ENCODE measurements around the gene PNP. TPM values are rescaled to one million over a fixed set of nuclear protein-coding genes. Genes with fewer than 3 reads are reported as not detected.
A peak's percentile ranks its signal among the peaks of the same experiment; 100 is the strongest.
"Not testable (repeated sequence)": the region's sequence is repeated elsewhere in the genome, so short reads cannot be mapped to it uniquely, and the experiment has no call there.

The PNP gene
- 10 to 100 TPM; 66.9 to 93.6 TPM for total RNA-seq
- long read RNA-seq, transcript PNP-201 (6 exons, 1,509 nt) = major isoform, 21 of 29 reads
- long read RNA-seq, partial matches to known transcripts = 2 of 29 reads
- long read RNA-seq, other reads (novel, unspliced or antisense) = 4 of 29 reads

- peak; percentile 93 to 96 for DNase-seq
- intact Hi-C loops (cut with DNase I, micrococcal nuclease) = loop anchor here in 1 of 2 donors (5.0 to 10.0 kb wide), 2 partner anchors 55 to 143 kb away; partner anchors contain the start of gene TEP1
- peak; percentile 91 for ATAC-seq
Observed at GRCh38 chr14:20469242-20469889, at the start of gene PNP. PNP (plus strand) TSS chr14:20469406; CDS start chr14:20469525, 119 bp downstream.

DNA sequence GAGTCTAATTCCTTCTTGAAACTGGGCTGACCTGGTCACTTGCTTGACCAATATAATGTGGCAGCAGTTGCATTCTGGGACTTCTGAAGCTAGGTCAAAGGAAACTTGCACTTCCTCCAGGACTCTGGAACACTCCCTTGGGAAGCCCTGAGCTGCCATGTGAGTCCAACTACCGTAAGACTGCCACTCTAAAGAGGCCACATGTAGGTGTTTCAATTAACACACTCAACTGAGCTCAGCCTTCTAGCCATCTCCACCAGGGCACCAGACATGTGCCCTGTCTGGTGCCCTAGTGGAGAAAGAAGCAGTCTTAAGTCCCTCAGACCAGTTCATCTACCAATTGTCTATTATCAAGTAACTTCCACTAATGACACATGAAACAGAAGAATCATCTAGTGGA, 49.8 kb upstream of the PNP start:
- peak; percentile 38 for ATAC-seq
- no peak for DNase-seq
- intact Hi-C loops (cut with DNase I, micrococcal nuclease) = loop anchor here (10.0 kb wide), 3 partner anchors 45 to 265 kb away; partner anchors contain the start of genes ANG (in 2 of the 2), RNASE4 (in 2 of the 2), PIP4P1 (in 1 of the 2) and PNP (in 1 of the 2)

- intact Hi-C loops (cut with DNase I, micrococcal nuclease) = no loop called here
- no peak for DNase-seq
- no peak for ATAC-seq
Observed at GRCh38 chr14:20421267-20421666, 47.9 kb upstream of the PNP start.

GRCh38 chr14:20422886-20423285, 46.3 kb upstream of the PNP start:
- no peak for ATAC-seq
- intact Hi-C loops (cut with DNase I, micrococcal nuclease) = no loop called here
- no peak for DNase-seq

DNA sequence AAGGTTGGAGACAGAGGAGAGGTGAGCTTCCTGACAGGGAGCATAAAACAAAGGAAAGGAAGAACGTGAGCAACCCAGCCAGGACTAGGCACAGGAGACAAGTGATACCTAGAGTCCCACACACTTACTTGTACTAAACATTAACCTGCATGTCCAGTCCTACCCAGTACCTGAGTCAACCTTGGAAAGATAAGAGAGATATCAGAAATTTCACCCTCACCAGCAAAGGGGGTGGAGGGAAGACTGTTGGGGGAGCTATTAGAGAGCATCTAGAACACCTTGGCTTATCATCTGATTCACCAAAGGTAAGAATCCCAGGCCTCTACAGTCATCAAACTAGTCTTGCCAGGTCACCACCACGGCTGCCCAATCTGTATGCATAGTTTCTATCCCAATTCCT, 44.4 kb upstream of the PNP start:
- no peak for ATAC-seq
- intact Hi-C loops (cut with DNase I, micrococcal nuclease) = no loop called here
- DNase-seq = no peak

DNA sequence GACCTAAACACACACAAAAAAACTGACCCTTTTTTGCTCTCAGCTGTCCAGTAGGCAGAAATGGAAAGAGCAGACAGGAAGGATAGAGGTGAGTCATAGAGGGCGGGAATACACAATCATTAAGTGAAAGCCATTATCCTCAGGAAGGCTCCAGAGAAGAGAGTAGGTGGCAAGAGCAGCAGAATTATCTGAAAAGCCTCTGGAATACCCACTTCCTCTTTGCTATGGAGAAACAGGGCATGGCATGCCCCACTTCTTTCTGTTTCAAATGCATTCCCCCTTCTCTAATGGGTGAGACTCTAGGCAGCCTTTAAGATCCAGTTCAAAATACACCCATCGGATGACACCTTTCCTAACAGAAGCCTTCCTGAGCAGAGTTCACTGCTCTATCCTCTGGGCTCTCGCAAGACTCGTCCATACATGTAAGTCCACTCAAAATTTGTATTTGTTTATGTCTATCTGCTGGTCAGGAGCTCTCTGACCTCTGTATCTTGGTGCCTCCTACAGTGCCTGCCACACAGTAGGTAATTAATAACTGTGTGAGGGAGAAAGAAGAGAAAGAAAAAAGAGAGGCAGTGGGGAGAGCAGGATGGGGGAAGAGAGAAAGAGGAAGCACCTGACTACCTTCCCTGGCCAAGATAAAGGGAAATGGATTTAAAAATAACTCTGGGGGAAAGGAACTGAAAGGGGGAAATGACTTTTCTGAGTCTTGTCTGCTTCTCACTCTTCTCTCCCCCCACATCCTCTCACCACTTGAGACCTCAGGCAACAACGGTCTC, 41.8 kb upstream of the PNP start:
- intact Hi-C loops (cut with DNase I, micrococcal nuclease) = no loop called here
- ATAC-seq = peak; percentile 84
- DNase-seq = no peak

DNA sequence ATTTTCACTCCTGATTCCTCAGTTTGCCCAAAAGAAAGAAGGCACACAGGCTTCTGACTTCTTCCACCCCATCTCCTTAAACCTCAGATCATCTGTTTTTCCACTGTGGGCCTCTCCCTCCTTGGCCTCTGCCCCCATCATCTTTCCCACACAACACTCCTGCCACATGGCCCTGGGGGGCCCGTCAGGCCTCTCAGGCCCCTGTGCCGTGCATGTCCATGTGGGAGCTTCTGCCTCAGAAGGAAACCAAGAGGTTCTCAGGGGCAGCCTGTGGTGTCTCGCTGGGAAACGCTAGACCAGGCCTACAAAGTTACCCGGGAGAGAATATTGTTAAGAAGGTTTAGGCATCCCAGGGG, 41.2 kb upstream of the PNP start:
- no peak for ATAC-seq
- intact Hi-C loops (cut with DNase I, micrococcal nuclease) = no loop called here

GRCh38 chr14:20428802-20429201, 40.4 kb upstream of the PNP start:
- ATAC-seq = no peak
- DNase-seq = no peak
- intact Hi-C loops (cut with DNase I, micrococcal nuclease) = no loop called here

More for the DNA sequence above, 41.2 kb upstream of the PNP start:
- no peak for DNase-seq

GRCh38 chr14:20429801-20430669, 39.2 kb upstream of the PNP start:
- intact Hi-C loops (cut with DNase I, micrococcal nuclease) = no loop called here
- DNase-seq = peak; percentile 47 to 65
- peak; percentile 76 for ATAC-seq

DNA sequence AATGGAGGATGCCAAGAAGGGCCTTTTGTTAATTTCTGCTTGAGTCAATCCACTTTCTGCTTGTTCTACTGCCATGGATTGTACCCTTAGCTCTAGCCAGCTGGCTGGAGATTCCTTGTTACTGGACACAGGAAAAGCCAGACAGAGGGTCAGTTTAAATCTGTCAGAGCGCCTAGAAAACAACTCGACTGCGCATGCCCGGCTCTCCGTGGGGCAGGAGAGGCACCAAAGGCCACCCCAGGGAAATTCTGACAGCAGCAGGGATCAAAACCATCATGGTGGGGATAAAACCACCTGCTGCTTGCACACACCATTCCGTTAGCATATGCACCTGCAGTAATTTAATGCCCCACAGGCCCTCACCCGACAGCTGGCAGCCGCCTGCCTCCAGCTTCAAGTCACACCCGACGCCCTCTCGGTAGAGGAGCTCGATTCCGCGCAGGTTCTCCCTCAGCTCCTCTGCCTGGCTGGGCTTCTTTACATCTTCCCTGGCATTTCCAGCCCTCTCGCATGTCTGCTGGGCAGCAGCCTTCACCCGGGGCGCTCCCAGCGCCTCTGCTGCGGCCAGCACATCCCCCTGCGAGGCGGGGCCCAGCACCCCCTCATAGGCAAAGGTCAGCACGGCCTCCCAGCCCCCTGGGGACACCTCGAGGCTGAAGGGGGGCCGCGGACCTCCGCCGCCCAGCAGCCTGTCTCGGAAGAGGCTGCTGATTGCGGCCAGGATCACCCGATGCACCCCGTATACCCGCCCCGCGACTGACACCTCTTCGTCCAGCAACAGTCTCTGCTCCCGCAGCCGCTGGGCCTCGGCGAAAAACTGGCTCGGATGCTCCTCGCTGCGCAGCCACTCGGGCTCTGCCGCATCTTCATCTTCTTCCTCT, 34.3 kb upstream of the PNP start:
- DNase-seq (no peak), ATAC-seq (no peak)
- intact Hi-C loops (cut with DNase I, micrococcal nuclease) = no loop called here

DNA sequence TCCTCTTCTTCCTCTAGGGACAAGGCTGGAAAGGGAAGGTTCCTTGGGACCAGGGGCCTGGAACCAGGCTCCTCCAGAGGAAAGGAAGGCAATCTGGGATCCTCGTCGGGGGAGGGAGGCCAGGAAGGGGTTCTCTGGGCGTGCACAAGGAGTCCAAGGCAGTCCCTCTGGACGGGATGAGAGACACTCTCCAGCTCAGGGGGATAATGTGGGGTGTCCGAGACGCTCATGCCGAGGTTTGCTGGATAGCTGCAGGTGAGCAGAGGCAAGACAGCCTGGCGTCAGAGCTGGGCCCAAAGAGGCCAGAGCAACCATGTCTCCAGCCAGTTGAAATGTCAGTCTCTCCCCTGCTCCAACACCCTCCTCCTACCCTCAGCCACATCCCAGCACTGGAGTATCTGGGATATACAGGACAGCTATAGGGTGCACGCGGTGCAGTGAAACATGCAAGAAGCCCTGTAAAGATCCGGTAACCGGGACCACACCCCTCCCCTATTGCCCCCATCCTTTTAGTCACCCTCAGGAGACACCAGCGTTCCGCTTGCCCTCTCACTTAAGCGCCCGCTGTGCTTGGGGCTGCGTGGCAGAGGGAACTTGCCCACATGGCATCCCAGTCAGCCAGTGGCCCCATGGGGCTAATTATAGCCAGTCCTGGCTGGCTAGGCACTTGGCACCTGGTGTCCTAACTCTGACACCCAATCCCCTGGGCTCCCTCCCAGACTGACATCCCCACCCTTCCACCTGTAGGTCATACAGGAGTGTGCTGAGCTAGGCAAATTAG, 33.4 kb upstream of the PNP start, which contains the start of gene KLHL33:
Gene KLHL33 (minus strand): TSS at position 585 of the 781 bp plus-strand sequence. CDS start 355 bp downstream, at position 230.
- ATAC-seq (no peak), DNase-seq (no peak)
- intact Hi-C loops (cut with DNase I, micrococcal nuclease) = no loop called here

GRCh38 chr14:20436363-20436755, 32.8 kb upstream of the PNP start:
- ATAC-seq (no peak), DNase-seq (no peak)
- intact Hi-C loops (cut with DNase I, micrococcal nuclease) = no loop called here

DNA sequence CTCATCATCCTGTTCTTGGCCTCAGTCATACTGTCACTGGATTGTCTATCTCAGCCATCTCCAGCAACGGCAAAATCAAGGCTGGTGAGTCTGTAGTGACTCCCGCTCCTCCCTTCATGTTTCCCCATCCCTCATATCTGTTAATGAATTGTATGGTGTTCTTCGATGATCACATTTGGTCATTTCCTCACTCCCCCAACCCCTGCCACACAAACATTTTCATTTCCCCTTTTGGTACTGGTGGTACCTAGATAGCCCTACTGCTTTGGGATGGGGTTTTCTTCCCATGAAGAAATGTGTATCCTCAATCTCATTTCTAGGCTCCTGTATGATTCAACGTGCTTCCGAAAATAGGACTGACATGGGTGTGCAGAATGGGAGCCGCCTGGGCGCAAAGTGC, 30.5 kb upstream of the PNP start:
- ATAC-seq = no peak
- intact Hi-C loops (cut with DNase I, micrococcal nuclease) = no loop called here
- DNase-seq = no peak

DNA sequence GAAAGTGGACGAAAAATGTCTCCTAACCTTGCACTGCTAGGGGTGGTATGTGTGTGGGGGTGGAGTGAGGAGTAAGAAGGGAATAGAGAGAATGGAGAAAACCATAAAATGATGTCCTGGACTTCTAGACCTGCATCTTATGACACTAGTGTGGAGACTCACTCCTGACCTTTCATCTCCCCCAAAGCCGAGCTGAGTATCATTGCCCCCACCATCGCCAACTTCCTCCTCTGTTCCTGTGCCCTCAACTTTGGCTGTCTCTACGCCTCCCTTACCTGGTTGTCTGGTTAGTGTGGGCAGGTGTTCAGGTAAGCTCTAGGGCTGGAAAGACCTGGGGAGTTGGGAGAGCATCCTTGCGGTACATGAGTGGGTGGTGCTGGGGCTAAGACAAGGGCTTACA, 28.7 kb upstream of the PNP start:
- ATAC-seq (no peak), DNase-seq (no peak)
- intact Hi-C loops (cut with DNase I, micrococcal nuclease) = no loop called here

- DNase-seq = no peak
- intact Hi-C loops (cut with DNase I, micrococcal nuclease) = no loop called here
- peak; percentile 20 for ATAC-seq
Observed at GRCh38 chr14:20440882-20441281, 28.3 kb upstream of the PNP start.

GRCh38 chr14:20441461-20441860, 27.7 kb upstream of the PNP start:
- intact Hi-C loops (cut with DNase I, micrococcal nuclease) = no loop called here
- ATAC-seq = no peak
- DNase-seq = no peak

DNA sequence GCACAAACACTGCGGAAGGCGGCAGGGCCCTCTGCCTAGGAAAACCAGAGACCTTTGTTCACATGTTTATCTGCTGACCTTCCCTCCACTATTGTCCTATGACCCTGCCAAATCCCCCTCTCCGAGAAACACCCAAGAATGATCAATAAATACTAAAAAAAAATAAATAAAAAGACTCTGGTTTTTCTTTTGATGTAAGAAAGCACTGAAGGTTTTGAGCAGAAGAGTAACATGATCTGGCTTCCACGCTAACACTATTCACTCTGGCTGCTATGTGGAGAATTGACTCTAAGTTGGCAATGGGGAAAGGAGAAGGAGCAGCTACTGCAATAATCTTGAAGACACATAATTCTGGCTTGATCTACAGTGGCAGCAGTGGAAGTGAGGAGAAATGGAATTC, 25.6 kb upstream of the PNP start:
- DNase-seq; intact Hi-C loops (cut with DNase I, micrococcal nuclease); ATAC-seq: not testable (repeated sequence)
